Measurements from ENCODE around the gene SLC22A17.

DNA sequence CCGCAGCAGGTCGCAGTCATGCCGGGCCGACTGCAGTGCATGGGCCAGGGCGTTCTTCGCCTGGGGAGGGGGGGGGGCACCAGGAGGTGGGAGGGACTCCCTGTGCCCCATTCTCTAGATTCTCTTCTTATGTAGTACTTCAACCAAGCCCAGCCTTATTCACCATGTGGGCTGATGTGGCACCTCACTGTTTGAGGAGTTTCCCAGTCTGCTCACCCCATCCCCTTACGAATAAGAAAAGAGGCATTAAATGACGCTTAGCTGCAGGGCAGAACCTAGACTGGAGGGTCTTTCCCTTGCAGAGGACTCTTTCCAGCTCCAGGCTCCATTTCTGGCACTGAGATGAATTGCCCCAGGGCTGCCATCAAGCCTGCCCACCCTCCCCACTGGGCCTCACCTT, 36.3 kb upstream of the SLC22A17 start:
- TF ChIP-seq, protein P1, sequence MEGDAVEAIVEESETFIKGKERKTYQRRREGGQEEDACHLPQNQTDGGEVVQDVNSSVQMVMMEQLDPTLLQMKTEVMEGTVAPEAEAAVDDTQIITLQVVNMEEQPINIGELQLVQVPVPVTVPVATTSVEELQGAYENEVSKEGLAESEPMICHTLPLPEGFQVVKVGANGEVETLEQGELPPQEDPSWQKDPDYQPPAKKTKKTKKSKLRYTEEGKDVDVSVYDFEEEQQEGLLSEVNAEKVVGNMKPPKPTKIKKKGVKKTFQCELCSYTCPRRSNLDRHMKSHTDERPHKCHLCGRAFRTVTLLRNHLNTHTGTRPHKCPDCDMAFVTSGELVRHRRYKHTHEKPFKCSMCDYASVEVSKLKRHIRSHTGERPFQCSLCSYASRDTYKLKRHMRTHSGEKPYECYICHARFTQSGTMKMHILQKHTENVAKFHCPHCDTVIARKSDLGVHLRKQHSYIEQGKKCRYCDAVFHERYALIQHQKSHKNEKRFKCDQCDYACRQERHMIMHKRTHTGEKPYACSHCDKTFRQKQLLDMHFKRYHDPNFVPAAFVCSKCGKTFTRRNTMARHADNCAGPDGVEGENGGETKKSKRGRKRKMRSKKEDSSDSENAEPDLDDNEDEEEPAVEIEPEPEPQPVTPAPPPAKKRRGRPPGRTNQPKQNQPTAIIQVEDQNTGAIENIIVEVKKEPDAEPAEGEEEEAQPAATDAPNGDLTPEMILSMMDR (IDR thresholded peaks at IDR 0.05), result no peak
- TF ChIP-seq, protein P2, sequence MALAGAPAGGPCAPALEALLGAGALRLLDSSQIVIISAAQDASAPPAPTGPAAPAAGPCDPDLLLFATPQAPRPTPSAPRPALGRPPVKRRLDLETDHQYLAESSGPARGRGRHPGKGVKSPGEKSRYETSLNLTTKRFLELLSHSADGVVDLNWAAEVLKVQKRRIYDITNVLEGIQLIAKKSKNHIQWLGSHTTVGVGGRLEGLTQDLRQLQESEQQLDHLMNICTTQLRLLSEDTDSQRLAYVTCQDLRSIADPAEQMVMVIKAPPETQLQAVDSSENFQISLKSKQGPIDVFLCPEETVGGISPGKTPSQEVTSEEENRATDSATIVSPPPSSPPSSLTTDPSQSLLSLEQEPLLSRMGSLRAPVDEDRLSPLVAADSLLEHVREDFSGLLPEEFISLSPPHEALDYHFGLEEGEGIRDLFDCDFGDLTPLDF (CRISPR knock-in tag; IDR thresholded peaks at IDR 0.05), result no peak
- TF ChIP-seq, protein P3, sequence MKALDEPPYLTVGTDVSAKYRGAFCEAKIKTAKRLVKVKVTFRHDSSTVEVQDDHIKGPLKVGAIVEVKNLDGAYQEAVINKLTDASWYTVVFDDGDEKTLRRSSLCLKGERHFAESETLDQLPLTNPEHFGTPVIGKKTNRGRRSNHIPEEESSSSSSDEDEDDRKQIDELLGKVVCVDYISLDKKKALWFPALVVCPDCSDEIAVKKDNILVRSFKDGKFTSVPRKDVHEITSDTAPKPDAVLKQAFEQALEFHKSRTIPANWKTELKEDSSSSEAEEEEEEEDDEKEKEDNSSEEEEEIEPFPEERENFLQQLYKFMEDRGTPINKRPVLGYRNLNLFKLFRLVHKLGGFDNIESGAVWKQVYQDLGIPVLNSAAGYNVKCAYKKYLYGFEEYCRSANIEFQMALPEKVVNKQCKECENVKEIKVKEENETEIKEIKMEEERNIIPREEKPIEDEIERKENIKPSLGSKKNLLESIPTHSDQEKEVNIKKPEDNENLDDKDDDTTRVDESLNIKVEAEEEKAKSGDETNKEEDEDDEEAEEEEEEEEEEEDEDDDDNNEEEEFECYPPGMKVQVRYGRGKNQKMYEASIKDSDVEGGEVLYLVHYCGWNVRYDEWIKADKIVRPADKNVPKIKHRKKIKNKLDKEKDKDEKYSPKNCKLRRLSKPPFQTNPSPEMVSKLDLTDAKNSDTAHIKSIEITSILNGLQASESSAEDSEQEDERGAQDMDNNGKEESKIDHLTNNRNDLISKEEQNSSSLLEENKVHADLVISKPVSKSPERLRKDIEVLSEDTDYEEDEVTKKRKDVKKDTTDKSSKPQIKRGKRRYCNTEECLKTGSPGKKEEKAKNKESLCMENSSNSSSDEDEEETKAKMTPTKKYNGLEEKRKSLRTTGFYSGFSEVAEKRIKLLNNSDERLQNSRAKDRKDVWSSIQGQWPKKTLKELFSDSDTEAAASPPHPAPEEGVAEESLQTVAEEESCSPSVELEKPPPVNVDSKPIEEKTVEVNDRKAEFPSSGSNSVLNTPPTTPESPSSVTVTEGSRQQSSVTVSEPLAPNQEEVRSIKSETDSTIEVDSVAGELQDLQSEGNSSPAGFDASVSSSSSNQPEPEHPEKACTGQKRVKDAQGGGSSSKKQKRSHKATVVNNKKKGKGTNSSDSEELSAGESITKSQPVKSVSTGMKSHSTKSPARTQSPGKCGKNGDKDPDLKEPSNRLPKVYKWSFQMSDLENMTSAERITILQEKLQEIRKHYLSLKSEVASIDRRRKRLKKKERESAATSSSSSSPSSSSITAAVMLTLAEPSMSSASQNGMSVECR (CRISPR knock-in tag; IDR thresholded peaks at IDR 0.05; ENCODE audit: borderline replicate concordance), result no peak
- no peak for TF ChIP-seq TCF7 (CRISPR knock-in tag; IDR thresholded peaks at IDR 0.05; ENCODE audit: low read depth)
- TF ChIP-seq NFYB (CRISPR knock-in tag; conservative IDR thresholded peaks at IDR 0.05; ENCODE audit: low read depth), result no peak
- TF ChIP-seq NR3C1 (CRISPR knock-in tag; conservative IDR thresholded peaks at IDR 0.05; ENCODE audit: low read depth), result no peak
- TF ChIP-seq, protein P4, sequence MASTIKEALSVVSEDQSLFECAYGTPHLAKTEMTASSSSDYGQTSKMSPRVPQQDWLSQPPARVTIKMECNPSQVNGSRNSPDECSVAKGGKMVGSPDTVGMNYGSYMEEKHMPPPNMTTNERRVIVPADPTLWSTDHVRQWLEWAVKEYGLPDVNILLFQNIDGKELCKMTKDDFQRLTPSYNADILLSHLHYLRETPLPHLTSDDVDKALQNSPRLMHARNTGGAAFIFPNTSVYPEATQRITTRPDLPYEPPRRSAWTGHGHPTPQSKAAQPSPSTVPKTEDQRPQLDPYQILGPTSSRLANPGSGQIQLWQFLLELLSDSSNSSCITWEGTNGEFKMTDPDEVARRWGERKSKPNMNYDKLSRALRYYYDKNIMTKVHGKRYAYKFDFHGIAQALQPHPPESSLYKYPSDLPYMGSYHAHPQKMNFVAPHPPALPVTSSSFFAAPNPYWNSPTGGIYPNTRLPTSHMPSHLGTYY (CRISPR knock-in tag; IDR thresholded peaks at IDR 0.05), result no peak
- no peak for TF ChIP-seq SOX15 (CRISPR knock-in tag; IDR thresholded peaks at IDR 0.05)
- TF ChIP-seq, protein P5, sequence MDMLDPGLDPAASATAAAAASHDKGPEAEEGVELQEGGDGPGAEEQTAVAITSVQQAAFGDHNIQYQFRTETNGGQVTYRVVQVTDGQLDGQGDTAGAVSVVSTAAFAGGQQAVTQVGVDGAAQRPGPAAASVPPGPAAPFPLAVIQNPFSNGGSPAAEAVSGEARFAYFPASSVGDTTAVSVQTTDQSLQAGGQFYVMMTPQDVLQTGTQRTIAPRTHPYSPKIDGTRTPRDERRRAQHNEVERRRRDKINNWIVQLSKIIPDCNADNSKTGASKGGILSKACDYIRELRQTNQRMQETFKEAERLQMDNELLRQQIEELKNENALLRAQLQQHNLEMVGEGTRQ (CRISPR knock-in tag; IDR thresholded peaks at IDR 0.05), result no peak
